Spleen (tissue), 11 donors: ENCODE measurements around the gene ELP6. TPM values are rescaled to one million over a fixed set of nuclear protein-coding genes. Genes with fewer than 3 reads are reported as not detected.
A peak's percentile ranks its signal among the peaks of the same experiment; 100 is the strongest.
"Not testable (repeated sequence)": the region's sequence is repeated elsewhere in the genome, so short reads cannot be mapped to it uniquely, and the experiment has no call there.

Experiments used
- DNase-seq: peaks from one replicate; pipeline ENCODE4 v3.0.0-alpha.2; 2020
- H3K27ac ChIP-seq, 8 donors: fragments of 200-600 bp; sonication (generic) in 7 of 8; 1 replicate in 4 of 8; 2 replicates in 4 of 8; pipeline versions ENCODE4 v1.5.0 to v1.8.0; 2016 to 2021; ENCODE audit warnings: inconsistent platforms in 4 of 8, mild to moderate bottlenecking in 4 of 8, moderate library complexity in 1 of 8
- H3K27me3 ChIP-seq, 7 donors: fragments of 200-600 bp; sonication (generic) in 6 of 7; replicated peaks in 1 of 7; 1 replicate in 4 of 7; 2 replicates in 3 of 7; pipeline versions ENCODE4 v1.5.0 to v1.8.0; 2016 to 2021; ENCODE audit warnings: inconsistent platforms in 3 of 7, mild to moderate bottlenecking in 1 of 7
- H3K36me3 ChIP-seq, 6 donors: fragments of 200-600 bp; sonication (generic) in 5 of 6; 1 replicate in 4 of 6; 2 replicates in 2 of 6; pipeline versions ENCODE4 v1.5.0 to v1.8.0; 2016 to 2021; ENCODE audit warnings: inconsistent platforms in 2 of 6
- H3K4me1 ChIP-seq, 6 donors: fragments of 200-600 bp; sonication (generic) in 5 of 6; 1 replicate in 3 of 6; 2 replicates in 3 of 6; pipeline versions ENCODE4 v1.5.0 to v1.8.0; 2016 to 2021; ENCODE audit warnings: inconsistent platforms in 3 of 6
- H3K4me3 ChIP-seq, 8 donors: fragments of 200-600 bp; sonication (generic) in 7 of 8; 1 replicate in 4 of 8; 2 replicates in 4 of 8; pipeline versions ENCODE4 v1.5.0 to v1.8.0; 2016 to 2021; ENCODE audit warnings: inconsistent platforms in 4 of 8, mild to moderate bottlenecking in 4 of 8, moderate library complexity in 2 of 8
- H3K9me3 ChIP-seq, 8 donors: fragments of 200-600 bp; sonication (generic) in 7 of 8; 1 replicate in 4 of 8; 2 replicates in 4 of 8; pipeline versions ENCODE4 v1.5.0 to v1.8.0; 2016 to 2021; ENCODE audit warnings: inconsistent platforms in 4 of 8
- CTCF ChIP-seq, 11 experiments: fragments of 200-600 bp in 7 of 11; fragments of 450-650 bp in 4 of 11; sonication (generic) in 4 of 11; IDR thresholded peaks in 8 of 11; conservative IDR thresholded peaks in 3 of 11; 1 replicate in 7 of 11; 2 replicates in 4 of 11; pipeline versions ENCODE4 v1.4.0 to v1.8.0; 2016 to 2021; ENCODE audit warnings: antibody characterized with exemption in 11 of 11, inconsistent platforms in 4 of 11, mild to moderate bottlenecking in 1 of 11
- POLR2A ChIP-seq, 3 donors: fragments of 450-650 bp; IDR thresholded peaks; one replicate each; pipeline ENCODE4 v1.5.1; 2017; ENCODE audit warnings: antibody characterized with exemption in 3 of 3, mild to moderate bottlenecking in 1 of 3
- POLR2AphosphoS5 ChIP-seq, 3 donors: sonication (generic); formaldehyde crosslinking; IDR thresholded peaks; one replicate each; pipeline ENCODE4 v1.5.1; 2017; ENCODE audit warnings: antibody characterized with exemption in 3 of 3
- WGBS, 5 donors: extraction: QIAGEN DNeasy Blood & Tissue Kit in 3 of 5; methylation state at CpG; one replicate each; pipeline versions ENCODE4 v1.1.5 to v1.1.7; 2013 to 2018; 5-methylcytosine and 5-hydroxymethylcytosine counted together
- intact Hi-C: fragments of 100-400 bp; cut with DNase I; formaldehyde crosslinking; loops from one replicate; pipeline ENCODE4 v1.15.0; 2023; ENCODE audit warnings: low total_unique reads
- polyA plus RNA-seq, 3 donors: library from polyadenylated mRNA; stranded (reverse); fragments of 200-250 nt; gene quantifications; one replicate each; pipeline ENCODE4 v1.2.1, GENCODE V29; 2013
- total RNA-seq, 7 donors: library from RNA; depleted of rRNA in 3 of 7; stranded (reverse); fragments of >200 nt in 3 of 7; fragmentation: NEBNext Ultra II Directional in 4 of 7; extraction: Animal tissue kit (Norgen Biotek cat#: 25700) in 4 of 7; gene quantifications; one replicate each; pipeline versions ENCODE4 v1.1.0 to v1.2.1, GENCODE V29; 2016 to 2021
- donor health status: healthy with polysubstance abuse.
- donor health status: DM: no; HTN: no; CAD: no; lungs with moderate emphysema.
- donor health status: DM: no; HTN: no; CAD: no.
- donor health status: Bipolar disorder and iron deficiency.
- donor health status: healthy.
- donor health status: DM: no; HTN: no; CAD: no.
- donor health status: DM: yes; HTN: yes; CAD: no.

ELP6 gene
- total and polyA plus RNA-seq, 10 donors = 16.6 to 35.6 (median 25.7) TPM

GRCh38 chr3:47475570-47476329, 37.8 kb downstream of the ELP6 start, which contains the start of gene SCAP:
Gene SCAP (minus strand): TSS chr3:47475941. CDS start chr3:47442993, 32,948 bp downstream.
- Histone ChIP-seq H3K36me3 (no peaks in the 10 kb centered on the region), H3K27me3 (no peaks in the 10 kb centered on the region), H3K27ac (peak within 1 kb of the TSS; percentile 71 to 92 (median 87)), H3K9me3 (no peaks in the 10 kb centered on the region), H3K4me3 (peak within 1 kb of the TSS; percentile 68 to 99 (median 98)), H3K4me1 (peaks cover 9 to 43% (median 36%) of the 10 kb centered on the region in 6 donors)
- TF ChIP-seq POLR2A (IDR thresholded peaks at IDR 0.05) (peak; percentile 7 to 76 (median 23)), POLR2AphosphoS5 (IDR thresholded peaks at IDR 0.05) (peak; percentile 91 to 97 (median 93)), CTCF (IDR thresholded peaks at IDR 0.05 in 8 of 11, conservative IDR thresholded peaks at IDR 0.05 in 3 of 11) (peak; percentile 97 to 99 (median 98))
- intact Hi-C loops = loop anchor here (2.0 kb wide), 1 partner anchor 55 kb away; no protein-coding TSS in a partner anchor
- peak; percentile 97 for DNase-seq
- 2 to 9% (median 3%) methylated on average over 21 to 88 of the region's 88 CpGs for WGBS, 5 donors

- Histone ChIP-seq H3K4me1 (peaks cover 9 to 48% (median 38%) of the 10 kb centered on the region in 6 donors), H3K36me3 (no peaks in the 10 kb centered on the region), H3K4me3 (peak overlapping the region; percentile 68 to 99 (median 98)), H3K27me3 (no peaks in the 10 kb centered on the region), H3K27ac (peak overlapping the region; percentile 71 to 92 (median 87)), H3K9me3 (no peaks in the 10 kb centered on the region)
- TF ChIP-seq CTCF (IDR thresholded peaks at IDR 0.05 in 8 of 11, conservative IDR thresholded peaks at IDR 0.05 in 3 of 11) = no peak
- no peak for TF ChIP-seq POLR2A (IDR thresholded peaks at IDR 0.05)
- no peak for TF ChIP-seq POLR2AphosphoS5 (IDR thresholded peaks at IDR 0.05)
- DNase-seq = peak; percentile 49
- WGBS, 5 donors = 1% methylated on average over 19 to 24 of the region's 24 CpGs
- intact Hi-C loops = no loop called here
Measured at GRCh38 chr3:47475029-47475569, 38.4 kb downstream of the ELP6 start.

- TF ChIP-seq POLR2A (IDR thresholded peaks at IDR 0.05) = no peak
- TF ChIP-seq CTCF (IDR thresholded peaks at IDR 0.05 in 8 of 11, conservative IDR thresholded peaks at IDR 0.05 in 3 of 11) = no peak
- no peak for TF ChIP-seq POLR2AphosphoS5 (IDR thresholded peaks at IDR 0.05)
- no peak overlapping the region for H3K4me3 ChIP-seq
- H3K36me3 ChIP-seq = no peaks in the 10 kb centered on the region
- no peak for DNase-seq
- H3K27ac ChIP-seq = peak overlapping the region in 1 of 8 donors; percentile 8
- intact Hi-C loops = no loop called here
- H3K27me3 ChIP-seq = no peaks in the 10 kb centered on the region
- 67 to 87% (median 81%) methylated on average over 3 of the region's 3 CpGs for WGBS, 5 donors
- peaks cover 0 to 7% (median 0%) of the 10 kb centered on the region in 8 donors for H3K9me3 ChIP-seq
- peaks cover 9 to 55% (median 44%) of the 10 kb centered on the region in 6 donors for H3K4me1 ChIP-seq
Measured at GRCh38 chr3:47473391-47473790, 40.1 kb downstream of the ELP6 start.

GRCh38 chr3:47469616-47470015, 43.9 kb downstream of the ELP6 start:
- 74 to 82% (median 80%) methylated on average over 3 of the region's 3 CpGs for WGBS, 5 donors
- Histone ChIP-seq H3K27me3 (no peaks in the 10 kb centered on the region), H3K27ac (no peak overlapping the region), H3K4me1 (peaks cover 4 to 62% (median 40%) of the 10 kb centered on the region in 6 donors), H3K36me3 (peaks cover 0 to 3% (median 0%) of the 10 kb centered on the region in 6 donors), H3K4me3 (no peak overlapping the region), H3K9me3 (peaks cover 0 to 11% (median 0%) of the 10 kb centered on the region in 8 donors)
- TF ChIP-seq POLR2A (IDR thresholded peaks at IDR 0.05) = no peak
- TF ChIP-seq CTCF (IDR thresholded peaks at IDR 0.05 in 8 of 11, conservative IDR thresholded peaks at IDR 0.05 in 3 of 11) = no peak
- TF ChIP-seq POLR2AphosphoS5 (IDR thresholded peaks at IDR 0.05) = no peak
- DNase-seq = no peak
- intact Hi-C loops = no loop called here

GRCh38 chr3:47468315-47468714, 45.2 kb downstream of the ELP6 start:
- DNase-seq, H3K27me3 ChIP-seq, intact Hi-C loops, H3K27ac ChIP-seq, H3K36me3 ChIP-seq, H3K4me3 ChIP-seq: not testable (repeated sequence)
- Histone ChIP-seq H3K4me1 (peaks cover 0 to 62% (median 36%) of the 10 kb centered on the region in 6 donors), H3K9me3 (peaks cover 0 to 11% (median 0%) of the 10 kb centered on the region in 8 donors)
- whole genome bisulfite sequencing, 5 donors = 66 to 72% (median 70%) methylated on average over 1 of the region's 1 CpG
